ENCODE results near the gene SESN1. TPM values are rescaled to one million over a fixed set of nuclear protein-coding genes. Genes with fewer than 3 reads are reported as not detected.

SESN1 gene
- polyA plus RNA-seq, 3 donors, result 1.8 to 21.0 (median 3.1) TPM

DNA sequence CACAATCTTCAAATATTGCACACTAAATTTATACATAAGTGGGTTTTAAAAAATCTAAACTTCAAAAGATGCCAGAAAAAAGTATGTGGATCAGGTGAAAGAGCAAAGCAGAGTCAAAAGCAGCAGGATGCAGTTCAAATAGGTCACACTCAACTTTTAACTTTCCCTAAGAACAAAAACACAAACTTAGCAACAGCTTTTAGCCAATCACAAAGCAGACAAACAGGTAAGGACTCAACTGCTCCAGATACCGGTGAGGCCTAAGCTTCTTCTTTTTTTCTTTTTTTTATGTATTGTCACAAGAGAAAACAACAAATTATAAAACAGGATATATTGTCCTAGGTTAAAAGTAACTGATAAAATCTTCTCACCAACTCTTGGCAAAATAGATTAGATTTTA lies 74.7 kb downstream of the SESN1 start:
- H3K4me1 Mint-ChIP-seq, result peaks cover 9% of the 10 kb centered on the region
- Histone ChIP-seq H3K4me1 (ENCODE audit: control insufficient read depth in 1 of 2, insufficient read depth in 2 of 2, low read length in 2 of 2) (no peaks in the 10 kb centered on the region), H3K4me3 (replicated peaks in 1 of 3; ENCODE audit: low read depth in 2 of 3, low read length in 3 of 3) (no peak overlapping the region), H4K20me1 (ENCODE audit: insufficient read depth, low read length) (no peaks in the 10 kb centered on the region), H3K9ac (ENCODE audit: insufficient read depth, low read length, poor library complexity, severe bottlenecking) (no peak overlapping the region), H3K27ac (ENCODE audit: low read depth in 1 of 2, low read length in 2 of 2) (no peak overlapping the region), H2AFZ (ENCODE audit: insufficient read depth, low read depth, low read length, poor library complexity, severe bottlenecking) (no peak overlapping the region), H3K36me3 (replicated peaks in 1 of 2; ENCODE audit: control insufficient read depth in 1 of 2, insufficient read depth in 2 of 2, low read length in 2 of 2) (no peaks in the 10 kb centered on the region), H3K27me3 (ENCODE audit: control insufficient read depth in 2 of 2, insufficient read depth in 2 of 2, low read length in 2 of 2) (no peaks in the 10 kb centered on the region), H3K79me2 (ENCODE audit: insufficient read depth, low read length) (no peaks in the 10 kb centered on the region), H3K4me2 (replicated peaks; ENCODE audit: extremely low read depth, low read length, poor library complexity, severe bottlenecking) (no peak overlapping the region), H3K9me3 (replicated peaks in 1 of 2; ENCODE audit: control insufficient read depth in 1 of 2, insufficient read depth in 1 of 2, low read length in 2 of 2) (no peaks in the 10 kb centered on the region)
- peaks cover 0 to 3% of the 10 kb centered on the region in 2 donors for H3K36me3 Mint-ChIP-seq
- TF ChIP-seq, protein P1, sequence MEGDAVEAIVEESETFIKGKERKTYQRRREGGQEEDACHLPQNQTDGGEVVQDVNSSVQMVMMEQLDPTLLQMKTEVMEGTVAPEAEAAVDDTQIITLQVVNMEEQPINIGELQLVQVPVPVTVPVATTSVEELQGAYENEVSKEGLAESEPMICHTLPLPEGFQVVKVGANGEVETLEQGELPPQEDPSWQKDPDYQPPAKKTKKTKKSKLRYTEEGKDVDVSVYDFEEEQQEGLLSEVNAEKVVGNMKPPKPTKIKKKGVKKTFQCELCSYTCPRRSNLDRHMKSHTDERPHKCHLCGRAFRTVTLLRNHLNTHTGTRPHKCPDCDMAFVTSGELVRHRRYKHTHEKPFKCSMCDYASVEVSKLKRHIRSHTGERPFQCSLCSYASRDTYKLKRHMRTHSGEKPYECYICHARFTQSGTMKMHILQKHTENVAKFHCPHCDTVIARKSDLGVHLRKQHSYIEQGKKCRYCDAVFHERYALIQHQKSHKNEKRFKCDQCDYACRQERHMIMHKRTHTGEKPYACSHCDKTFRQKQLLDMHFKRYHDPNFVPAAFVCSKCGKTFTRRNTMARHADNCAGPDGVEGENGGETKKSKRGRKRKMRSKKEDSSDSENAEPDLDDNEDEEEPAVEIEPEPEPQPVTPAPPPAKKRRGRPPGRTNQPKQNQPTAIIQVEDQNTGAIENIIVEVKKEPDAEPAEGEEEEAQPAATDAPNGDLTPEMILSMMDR (IDR thresholded peaks at IDR 0.05), result no peak
- no CpG with 5 or more reads among the region's 1 CpG for WGBS (ENCODE audit: insufficient coverage)
- H3K9me3 Mint-ChIP-seq, result peaks cover 0 to 2% (median 0%) of the 10 kb centered on the region in 7 donors
- H3K27me3 Mint-ChIP-seq (ENCODE audit: low read depth in 3 of 3), result peaks cover 0 to 2% (median 0%) of the 10 kb centered on the region in 3 donors
- intact Hi-C loops (cut with micrococcal nuclease), result loop anchor here (10.0 kb wide), 2 partner anchors 45 to 55 kb away; no protein-coding TSS in a partner anchor
- no peak overlapping the region for H3K27ac Mint-ChIP-seq
- no peak for DNase-seq
- H3K4me3 Mint-ChIP-seq, result no peak overlapping the region

GRCh38 chr6:109015176-109015575 lies 79.5 kb downstream of the SESN1 start:
- H2AFZ ChIP-seq (ENCODE audit: insufficient read depth, low read depth, low read length, poor library complexity, severe bottlenecking), result no peak overlapping the region
- intact Hi-C loops (cut with micrococcal nuclease), result loop anchor here (10.0 kb wide), 2 partner anchors 50 to 60 kb away; no protein-coding TSS in a partner anchor
- H3K4me1 ChIP-seq (ENCODE audit: control insufficient read depth in 1 of 2, insufficient read depth in 2 of 2, low read length in 2 of 2), result peaks cover 14 to 21% of the 10 kb centered on the region in 2 donors

More at GRCh38 chr6:109015176-109015575, 79.5 kb downstream of the SESN1 start:
- no peaks in the 10 kb centered on the region for H3K9me3 Mint-ChIP-seq
- Histone ChIP-seq H3K4me3 (replicated peaks in 1 of 3; ENCODE audit: low read depth in 2 of 3, low read length in 3 of 3) (no peak overlapping the region), H3K27me3 (ENCODE audit: control insufficient read depth in 2 of 2, insufficient read depth in 2 of 2, low read length in 2 of 2) (no peaks in the 10 kb centered on the region), H4K20me1 (ENCODE audit: insufficient read depth, low read length) (no peaks in the 10 kb centered on the region), H3K4me2 (replicated peaks; ENCODE audit: extremely low read depth, low read length, poor library complexity, severe bottlenecking) (no peak overlapping the region), H3K9me3 (replicated peaks in 1 of 2; ENCODE audit: control insufficient read depth in 1 of 2, insufficient read depth in 1 of 2, low read length in 2 of 2) (no peaks in the 10 kb centered on the region), H3K79me2 (ENCODE audit: insufficient read depth, low read length) (no peaks in the 10 kb centered on the region), H3K9ac (ENCODE audit: insufficient read depth, low read length, poor library complexity, severe bottlenecking) (no peak overlapping the region), H3K36me3 (replicated peaks in 1 of 2; ENCODE audit: control insufficient read depth in 1 of 2, insufficient read depth in 2 of 2, low read length in 2 of 2) (no peaks in the 10 kb centered on the region), H3K27ac (ENCODE audit: low read depth in 1 of 2, low read length in 2 of 2) (no peak overlapping the region)
- H3K36me3 Mint-ChIP-seq, result no peaks in the 10 kb centered on the region
- TF ChIP-seq, protein P1 (IDR thresholded peaks at IDR 0.05), result no peak
- DNase-seq, result no peak
- no peak overlapping the region for H3K27ac Mint-ChIP-seq
- H3K4me3 Mint-ChIP-seq, result no peak overlapping the region
- peaks cover 36% of the 10 kb centered on the region for H3K4me1 Mint-ChIP-seq
- peaks cover 0 to 2% (median 0%) of the 10 kb centered on the region in 3 donors for H3K27me3 Mint-ChIP-seq (ENCODE audit: low read depth in 3 of 3)
